AG04450 (cell line): ENCODE data around the gene COBL. TPM values are rescaled to one million over a fixed set of nuclear protein-coding genes. Genes with fewer than 3 reads are reported as not detected.

ENCODE experiments used
- CTCF ChIA-PET: fragments of 300-600, 350-600 bp; formaldehyde crosslinking; extraction: SDS; loops from one replicate; lab custom pipeline; 2022; ENCODE audit warnings: antibody characterized with exemption, inconsistent platforms; lab: Charles Lee
- POLR2A ChIA-PET: fragments of 350-600 bp; formaldehyde crosslinking; extraction: SDS; loops from one replicate; lab custom pipeline; 2021; ENCODE audit warnings: antibody characterized with exemption, inconsistent platforms; lab: Yijun Ruan, JAX
- DNase-seq: peaks from one replicate; pipeline ENCODE4 v3.0.0-alpha.2; 2011; ENCODE audit warnings: low read depth, low spot score
- H3K27ac ChIP-seq: one replicate; pipeline ENCODE4 v1.5.1; 2012; ENCODE audit warnings: low read depth, low read length, control low read depth
- H3K27me3 ChIP-seq: one replicate; pipeline ENCODE4 v1.6.0; 2012; ENCODE audit warnings: low read length; ENCODE audit not compliant: control insufficient read depth, insufficient read depth
- H3K4me3 ChIP-seq: 2 replicates; pipeline ENCODE4 v1.5.1; 2011; ENCODE audit warnings: mild to moderate bottlenecking, low read depth, low read length, control low read depth
- H3K9me3 ChIP-seq: 2 replicates; pipeline ENCODE4 v1.5.1; 2012; ENCODE audit warnings: low read length; ENCODE audit not compliant: control insufficient read depth, insufficient read depth
- polyA plus RNA-seq: library from polyadenylated mRNA; depleted of rRNA; stranded (reverse); fragments of >200 nt; gene quantifications from 2 replicates; pipeline ENCODE4 v1.2.3, GENCODE V29; 2011
- TF ChIP-seq, protein P1 (sequence below): IDR thresholded peaks from 2 replicates; pipeline ENCODE4 v1.5.1; 2011; ENCODE audit warnings: low read depth, low read length, control low read depth, inconsistent platforms

Gene COBL
- polyA plus RNA-seq, 1 experiment: 0.06 TPM

DNA sequence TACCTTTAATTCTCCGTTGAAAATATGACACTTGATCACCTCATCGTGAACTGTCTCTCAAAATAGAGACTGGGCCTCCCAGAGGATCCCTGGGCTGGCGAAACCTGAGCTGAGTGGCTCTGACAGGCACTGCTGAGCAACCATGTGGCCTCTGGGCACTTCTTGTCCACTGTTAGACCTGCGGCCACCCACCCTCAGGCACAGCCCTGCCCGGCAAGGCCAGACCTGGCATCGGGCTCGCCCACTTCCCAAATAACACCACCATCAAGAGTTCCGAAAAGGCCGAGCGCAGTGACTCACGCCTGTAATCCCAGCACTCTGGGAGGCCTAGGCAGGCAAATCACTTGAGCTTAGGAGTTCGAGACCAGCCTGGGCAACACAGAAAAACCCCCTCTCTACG is 82.5 kb downstream of the COBL start:
- CTCF ChIA-PET: no interaction called here
- H3K27ac ChIP-seq: no peak overlapping the region
- no peak for DNase-seq
- POLR2A ChIA-PET: no interaction called here
- no peaks in the 10 kb centered on the region for H3K27me3 ChIP-seq
- no peak overlapping the region for H3K4me3 ChIP-seq
- TF ChIP-seq, protein P1, sequence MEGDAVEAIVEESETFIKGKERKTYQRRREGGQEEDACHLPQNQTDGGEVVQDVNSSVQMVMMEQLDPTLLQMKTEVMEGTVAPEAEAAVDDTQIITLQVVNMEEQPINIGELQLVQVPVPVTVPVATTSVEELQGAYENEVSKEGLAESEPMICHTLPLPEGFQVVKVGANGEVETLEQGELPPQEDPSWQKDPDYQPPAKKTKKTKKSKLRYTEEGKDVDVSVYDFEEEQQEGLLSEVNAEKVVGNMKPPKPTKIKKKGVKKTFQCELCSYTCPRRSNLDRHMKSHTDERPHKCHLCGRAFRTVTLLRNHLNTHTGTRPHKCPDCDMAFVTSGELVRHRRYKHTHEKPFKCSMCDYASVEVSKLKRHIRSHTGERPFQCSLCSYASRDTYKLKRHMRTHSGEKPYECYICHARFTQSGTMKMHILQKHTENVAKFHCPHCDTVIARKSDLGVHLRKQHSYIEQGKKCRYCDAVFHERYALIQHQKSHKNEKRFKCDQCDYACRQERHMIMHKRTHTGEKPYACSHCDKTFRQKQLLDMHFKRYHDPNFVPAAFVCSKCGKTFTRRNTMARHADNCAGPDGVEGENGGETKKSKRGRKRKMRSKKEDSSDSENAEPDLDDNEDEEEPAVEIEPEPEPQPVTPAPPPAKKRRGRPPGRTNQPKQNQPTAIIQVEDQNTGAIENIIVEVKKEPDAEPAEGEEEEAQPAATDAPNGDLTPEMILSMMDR: no peak
- no peaks in the 10 kb centered on the region for H3K9me3 ChIP-seq

- no peak overlapping the region for H3K4me3 ChIP-seq
- POLR2A ChIA-PET: no interaction called here
- TF ChIP-seq, protein P1: no peak
- H3K27me3 ChIP-seq: no peaks in the 10 kb centered on the region
- DNase-seq: no peak
- no peaks in the 10 kb centered on the region for H3K9me3 ChIP-seq
- H3K27ac ChIP-seq: no peak overlapping the region
- CTCF ChIA-PET: no interaction called here
These were observed 83.2 kb downstream of the COBL start for GRCh38 chr7:51233374-51233773.

DNA sequence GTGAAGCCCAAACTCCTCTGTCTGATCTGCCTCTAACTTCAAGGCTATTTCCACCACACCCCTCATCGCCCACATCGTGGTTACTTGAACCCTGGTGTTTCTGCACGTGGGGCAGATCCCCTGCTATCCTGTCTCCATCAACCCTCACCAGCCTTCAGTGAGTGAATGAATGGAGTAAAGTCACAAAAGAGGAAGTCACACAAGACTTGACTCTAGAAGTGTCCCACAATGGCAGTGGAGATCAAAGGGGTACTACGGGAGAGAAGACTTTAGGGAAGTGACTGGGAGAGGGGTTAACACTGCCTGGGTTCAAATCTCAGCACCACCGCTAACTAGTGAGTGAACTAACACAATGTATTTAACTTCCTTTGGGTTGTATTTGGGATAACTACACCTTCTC is 85.9 kb downstream of the COBL start:
- no peaks in the 10 kb centered on the region for H3K9me3 ChIP-seq
- ChIA-PET POLR2A (no interaction called here), CTCF (no interaction called here)
- DNase-seq: no peak
- no peak overlapping the region for H3K4me3 ChIP-seq
- no peak overlapping the region for H3K27ac ChIP-seq
- H3K27me3 ChIP-seq: no peaks in the 10 kb centered on the region
- TF ChIP-seq, protein P1: no peak

DNA sequence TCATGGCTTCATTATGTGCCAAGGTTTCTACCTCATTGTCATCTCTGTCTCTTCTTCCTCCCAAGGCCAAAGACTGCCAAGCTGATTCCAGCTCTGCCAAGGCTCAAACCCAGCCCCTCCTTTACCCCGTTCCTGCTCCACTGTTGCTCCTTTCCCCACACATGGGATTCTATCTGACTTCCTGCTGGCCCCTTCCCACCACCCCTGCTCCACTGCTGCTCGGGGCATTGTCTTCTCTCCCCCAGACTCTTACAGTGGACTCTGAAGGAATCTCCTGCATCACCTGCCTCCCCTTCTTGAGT is 86.3 kb downstream of the COBL start:
- Histone ChIP-seq H3K4me3 (no peak overlapping the region), H3K9me3 (no peaks in the 10 kb centered on the region), H3K27me3 (no peaks in the 10 kb centered on the region), H3K27ac (no peak overlapping the region)
- ChIA-PET CTCF (no interaction called here), POLR2A (no interaction called here)
- DNase-seq: no peak
- TF ChIP-seq, protein P1: no peak

DNA sequence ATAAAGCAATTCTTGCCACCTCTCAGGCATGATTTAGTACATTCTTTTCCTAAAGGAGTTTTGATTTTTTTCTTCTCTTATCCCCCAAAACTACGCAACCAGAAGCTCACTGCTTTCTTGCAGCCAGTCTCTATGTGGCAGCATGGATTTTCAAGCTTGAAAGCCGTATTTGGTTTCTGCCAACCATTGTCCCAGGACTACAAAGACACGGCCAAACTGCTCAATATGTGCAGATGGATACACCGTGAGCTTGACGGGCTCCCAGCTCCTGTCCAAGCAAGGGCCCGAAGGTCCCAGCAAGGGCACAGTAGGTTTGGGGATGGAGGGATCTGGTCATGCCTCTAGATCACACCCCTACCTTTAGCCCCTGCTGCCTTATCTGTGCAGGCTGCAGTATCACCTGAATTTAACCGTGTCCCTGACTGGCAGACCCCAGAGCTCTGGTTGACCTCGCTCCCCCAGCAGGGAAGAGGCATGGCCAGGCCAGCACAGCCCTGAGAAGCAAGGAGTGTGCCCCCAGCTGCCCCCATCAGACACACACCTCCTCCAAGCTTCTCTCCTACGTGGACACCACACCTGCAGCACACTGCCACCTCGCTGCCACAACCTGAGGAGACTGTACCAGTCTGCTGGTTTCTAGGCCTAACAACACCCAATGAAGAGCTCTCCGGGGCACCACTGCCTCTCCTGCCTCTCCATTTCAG is 86.8 kb downstream of the COBL start:
- no peak overlapping the region for H3K27ac ChIP-seq
- ChIA-PET CTCF (no interaction called here), POLR2A (no interaction called here)
- H3K9me3 ChIP-seq: no peaks in the 10 kb centered on the region
- TF ChIP-seq, protein P1: no peak
- no peak overlapping the region for H3K4me3 ChIP-seq
- no peak for DNase-seq
- no peaks in the 10 kb centered on the region for H3K27me3 ChIP-seq
